Measurements from ENCODE around the gene JCAD. TPM values are rescaled to one million over a fixed set of nuclear protein-coding genes. Genes with fewer than 3 reads are reported as not detected.
"Not testable (repeated sequence)": the region's sequence is repeated elsewhere in the genome, so short reads cannot be mapped to it uniquely, and the experiment has no call there.

The JCAD gene
- total and polyA plus RNA-seq, 2 experiments from 2014 or later: 17.2 to 44.3 TPM

GRCh38 chr10:29980084-29980483 is 79.3 kb downstream of the JCAD start:
- Histone ChIP-seq H3K27me3 (no peaks in the 10 kb centered on the region), H3K36me3 (no peaks in the 10 kb centered on the region), H3K4me3 (no peak overlapping the region), H3K27ac (no peak overlapping the region), H3K4me1 (ENCODE audit: low read depth) (no peaks in the 10 kb centered on the region), H3K9me3 (ENCODE audit: low read depth) (no peaks in the 10 kb centered on the region)
- DNase-seq (ENCODE audit: low read depth in 1 of 2, low spot score in 1 of 2): peak in 1 of 2 donors; percentile 69
- TF ChIP-seq CTCF (IDR thresholded peaks at IDR 0.05; ENCODE audit: low read depth, low read length): no peak

- H3K27ac ChIP-seq; H3K4me3 ChIP-seq; H3K36me3 ChIP-seq; H3K27me3 ChIP-seq; DNase-seq (ENCODE audit: low read depth in 1 of 2, low spot score in 1 of 2); H3K9me3 ChIP-seq (ENCODE audit: low read depth); H3K4me1 ChIP-seq (ENCODE audit: low read depth): not testable (repeated sequence)
Observed at GRCh38 chr10:29979421-29979779, 80.0 kb downstream of the JCAD start.

GRCh38 chr10:29977171-29977570 is 82.2 kb downstream of the JCAD start:
- no peak for TF ChIP-seq CTCF (IDR thresholded peaks at IDR 0.05; ENCODE audit: low read depth, low read length)
- no peak overlapping the region for H3K27ac ChIP-seq

GRCh38 chr10:29976134-29976533 is 83.3 kb downstream of the JCAD start:
- Histone ChIP-seq H3K4me3 (no peak overlapping the region), H3K9me3 (ENCODE audit: low read depth) (no peaks in the 10 kb centered on the region), H3K27me3 (no peaks in the 10 kb centered on the region), H3K27ac (no peak overlapping the region), H3K36me3 (no peaks in the 10 kb centered on the region), H3K4me1 (ENCODE audit: low read depth) (no peaks in the 10 kb centered on the region)
- no peak for DNase-seq (ENCODE audit: low read depth in 1 of 2, low spot score in 1 of 2)
- TF ChIP-seq CTCF (IDR thresholded peaks at IDR 0.05; ENCODE audit: low read depth, low read length): no peak

More at GRCh38 chr10:29977171-29977570, 82.2 kb downstream of the JCAD start:
- Histone ChIP-seq H3K36me3 (no peaks in the 10 kb centered on the region), H3K4me3 (no peak overlapping the region), H3K9me3 (ENCODE audit: low read depth) (no peaks in the 10 kb centered on the region), H3K27me3 (no peaks in the 10 kb centered on the region), H3K4me1 (ENCODE audit: low read depth) (no peaks in the 10 kb centered on the region)
- DNase-seq (ENCODE audit: low read depth in 1 of 2, low spot score in 1 of 2): no peak

GRCh38 chr10:29974773-29975172 is 84.6 kb downstream of the JCAD start:
- peaks cover under 1% of the 10 kb centered on the region for H3K4me1 ChIP-seq (ENCODE audit: low read depth)
- DNase-seq (ENCODE audit: low read depth in 1 of 2, low spot score in 1 of 2): no peak
- no peaks in the 10 kb centered on the region for H3K36me3 ChIP-seq
- no peak overlapping the region for H3K4me3 ChIP-seq
- no peak overlapping the region for H3K27ac ChIP-seq
- no peaks in the 10 kb centered on the region for H3K9me3 ChIP-seq (ENCODE audit: low read depth)
- no peaks in the 10 kb centered on the region for H3K27me3 ChIP-seq
- TF ChIP-seq CTCF (IDR thresholded peaks at IDR 0.05; ENCODE audit: low read depth, low read length): no peak

GRCh38 chr10:29973921-29974320 is 85.5 kb downstream of the JCAD start:
- Histone ChIP-seq H3K36me3 (no peaks in the 10 kb centered on the region), H3K27me3 (no peaks in the 10 kb centered on the region), H3K9me3 (ENCODE audit: low read depth) (no peaks in the 10 kb centered on the region), H3K4me1 (ENCODE audit: low read depth) (peaks cover 6% of the 10 kb centered on the region), H3K27ac (no peak overlapping the region), H3K4me3 (no peak overlapping the region)
- no peak for DNase-seq (ENCODE audit: low read depth in 1 of 2, low spot score in 1 of 2)
- no peak for TF ChIP-seq CTCF (IDR thresholded peaks at IDR 0.05; ENCODE audit: low read depth, low read length)
